OCI-LY1 (cell line): Measurements from ENCODE around the gene BSG.

Experiments used
- H2AFZ ChIP-seq: fragments of 200-600 bp; sonication (generic), shearing (Covaris generic); 2 replicates; pipeline ENCODE4 v1.6.0; 2014; ENCODE audit warnings: antibody characterized with exemption, mild to moderate bottlenecking, low read length
- H3F3A ChIP-seq: fragments of 200-600 bp; sonication (generic), shearing (Covaris generic); 2 replicates; pipeline ENCODE4 v1.6.0; 2014; ENCODE audit warnings: mild to moderate bottlenecking, antibody characterized with exemption, low read length, moderate library complexity; ENCODE audit not compliant: insufficient read depth
- H3K27ac ChIP-seq: fragments of 200-600 bp; sonication (generic); 2 replicates; pipeline ENCODE4 v1.5.1; 2014; ENCODE audit warnings: low read length, mixed run types, mild to moderate bottlenecking, low read depth; ENCODE audit not compliant: poor library complexity, severe bottlenecking
- H3K27me3 ChIP-seq: fragments of 200-600 bp; sonication (generic); 2 replicates; pipeline ENCODE4 v1.6.0; 2014; ENCODE audit warnings: antibody characterized with exemption, mild to moderate bottlenecking, low read length, moderate library complexity; ENCODE audit not compliant: insufficient read depth
- H3K36me3 ChIP-seq: fragments of 200-600 bp; sonication (generic); 2 replicates; pipeline ENCODE4 v1.6.1; 2014; ENCODE audit warnings: mild to moderate bottlenecking, antibody characterized with exemption, low read length, moderate library complexity, mixed read lengths; ENCODE audit not compliant: insufficient read depth
- H3K4me1 ChIP-seq: fragments of 200-600 bp; sonication (generic); 2 replicates; pipeline ENCODE4 v1.5.1; 2014; ENCODE audit warnings: mild to moderate bottlenecking, low read length, moderate library complexity; ENCODE audit not compliant: insufficient read depth, severe bottlenecking
- H3K4me2 ChIP-seq: fragments of 200-600 bp; sonication (generic), shearing (Covaris generic); 2 replicates; pipeline ENCODE4 v1.6.1; 2014; ENCODE audit warnings: low read length
- H3K4me3 ChIP-seq: fragments of 200-600 bp; sonication (generic); 2 replicates; pipeline ENCODE4 v1.5.1; 2014; ENCODE audit warnings: low read length, low read depth, mild to moderate bottlenecking, mixed read lengths; ENCODE audit not compliant: poor library complexity, severe bottlenecking
- H3K79me2 ChIP-seq: fragments of 200-600 bp; shearing (Covaris generic); 2 replicates; pipeline ENCODE4 v1.6.1; 2016; ENCODE audit warnings: mixed run types, low read length, mixed read lengths; ENCODE audit not compliant: insufficient read depth
- H3K9ac ChIP-seq: fragments of 200-600 bp; sonication (generic), shearing (Covaris generic); 2 replicates; pipeline ENCODE4 v1.6.1; 2014; ENCODE audit warnings: mild to moderate bottlenecking, low read length, mixed read lengths
- H3K9me2 ChIP-seq: fragments of 200-600 bp; sonication (generic), shearing (Covaris generic); 2 replicates; pipeline ENCODE4 v1.6.1; 2014; ENCODE audit warnings: low read depth, mild to moderate bottlenecking, low read length, mixed read lengths
- H3K9me3 ChIP-seq: fragments of 200-600 bp; shearing (Covaris generic); 2 replicates; pipeline ENCODE4 v1.6.1; 2014; ENCODE audit warnings: low read length, mixed read lengths
- H4K20me1 ChIP-seq: fragments of 200-600 bp; sonication (generic), shearing (Covaris generic); 2 replicates; pipeline ENCODE4 v1.6.0; 2016; ENCODE audit warnings: mild to moderate bottlenecking, low read length; ENCODE audit not compliant: insufficient read depth
- CTCF ChIP-seq: fragments of 200-600 bp; sonication (generic), shearing (Covaris generic); IDR thresholded peaks from 2 replicates; pipeline ENCODE4 v1.5.1; 2017; ENCODE audit warnings: mild to moderate bottlenecking, antibody characterized with exemption, low read length, moderate library complexity, mixed read lengths
- EZH2 ChIP-seq: fragments of 200-600 bp; sonication (generic), shearing (Covaris generic); IDR thresholded peaks from 2 replicates; pipeline ENCODE4 v1.8.0; 2017; ENCODE audit warnings: borderline replicate concordance, mixed run types, mild to moderate bottlenecking, antibody characterized with exemption, low read length, moderate library complexity, mixed read lengths

The BSG gene

DNA sequence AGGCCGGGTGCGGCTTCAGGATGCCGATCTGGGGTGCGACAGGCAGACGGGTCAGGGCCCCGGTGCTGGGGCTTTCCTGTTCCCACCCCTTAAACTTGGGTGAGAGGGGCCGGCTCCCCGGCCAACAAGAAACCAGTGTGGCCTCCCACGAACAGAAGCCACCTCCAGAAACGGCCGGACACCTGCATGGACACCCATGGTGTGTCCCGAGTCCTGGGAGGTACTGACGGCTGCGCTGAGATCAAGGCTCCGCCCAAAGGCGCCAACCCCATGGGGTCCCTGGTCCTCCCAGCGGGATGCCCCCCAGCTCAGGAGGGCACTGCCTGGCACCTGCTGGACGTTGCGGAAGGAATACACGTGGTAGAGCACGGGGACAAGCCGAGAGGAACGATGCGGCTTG is 49.4 kb downstream of the BSG start:
- no peaks in the 10 kb centered on the region for H4K20me1 ChIP-seq
- peaks cover 4% of the 10 kb centered on the region for H3K4me1 ChIP-seq
- H3K27me3 ChIP-seq, result no peaks in the 10 kb centered on the region
- H3K4me2 ChIP-seq, result no peak overlapping the region
- no peaks in the 10 kb centered on the region for H3K9me2 ChIP-seq
- H3F3A ChIP-seq, result no peaks in the 10 kb centered on the region
- TF ChIP-seq EZH2 (no peak), CTCF (no peak)
- no peak overlapping the region for H3K4me3 ChIP-seq
- H3K79me2 ChIP-seq, result no peaks in the 10 kb centered on the region
- H2AFZ ChIP-seq, result no peak overlapping the region
- peaks cover 80% of the 10 kb centered on the region for H3K36me3 ChIP-seq
- no peak overlapping the region for H3K27ac ChIP-seq
- no peak overlapping the region for H3K9ac ChIP-seq
- H3K9me3 ChIP-seq, result no peaks in the 10 kb centered on the region

GRCh38 chr19:622666-623065 is 50.3 kb downstream of the BSG start:
- Histone ChIP-seq H3K27ac (no peak overlapping the region), H4K20me1 (no peaks in the 10 kb centered on the region), H3K9me2 (no peaks in the 10 kb centered on the region), H3F3A (no peaks in the 10 kb centered on the region), H3K79me2 (no peaks in the 10 kb centered on the region), H3K27me3 (no peaks in the 10 kb centered on the region), H2AFZ (no peak overlapping the region), H3K4me3 (no peak overlapping the region), H3K9me3 (no peaks in the 10 kb centered on the region), H3K36me3 (peaks cover 72% of the 10 kb centered on the region), H3K4me2 (no peak overlapping the region), H3K4me1 (no peaks in the 10 kb centered on the region), H3K9ac (no peak overlapping the region)
- TF ChIP-seq CTCF (no peak), EZH2 (no peak)

- Histone ChIP-seq H3K9me3 (no peaks in the 10 kb centered on the region), H3K4me2 (no peak overlapping the region), H2AFZ (no peak overlapping the region), H3K27me3 (no peaks in the 10 kb centered on the region), H3K9ac (no peak overlapping the region), H3K9me2 (no peaks in the 10 kb centered on the region), H3K27ac (no peak overlapping the region), H3K4me1 (no peaks in the 10 kb centered on the region), H3K36me3 (peaks cover 73% of the 10 kb centered on the region), H3K4me3 (no peak overlapping the region), H3K79me2 (no peaks in the 10 kb centered on the region), H3F3A (no peaks in the 10 kb centered on the region), H4K20me1 (no peaks in the 10 kb centered on the region)
- TF ChIP-seq EZH2 (no peak), CTCF (no peak)
These were observed 51.0 kb downstream of the BSG start for GRCh38 chr19:623175-623916.
